Calu3 (cell line): ENCODE results near the gene ATP13A4. TPM values are rescaled to one million over a fixed set of nuclear protein-coding genes. Genes with fewer than 3 reads are reported as not detected.

Experiments
- BruUV-seq: library from RNA; stranded (reverse); fragments of 400-500 nt; replicated peaks from 2 replicates; lab custom pipeline; 2021; lab: Mats Ljungman, UMichigan
- CTCF ChIA-PET: fragments of 300-600 bp; sonication (Branson Sonifier 250); formaldehyde crosslinking; loops from one replicate; lab custom pipeline; 2022; ENCODE audit warnings: antibody characterized with exemption; lab: Charles Lee
- DNase-seq: peaks from one replicate; pipeline ENCODE4 v3.0.0; 2022
- H3K27ac Mint-ChIP-seq: one replicate; pipeline ENCODE4 v1.8.0; 2022; ENCODE audit warnings: mixed read lengths; ENCODE audit not compliant: unreplicated experiment
- H3K27me3 Mint-ChIP-seq: one replicate; pipeline ENCODE4 v1.8.0; 2022; ENCODE audit warnings: mixed read lengths; ENCODE audit not compliant: unreplicated experiment
- H3K36me3 Mint-ChIP-seq: one replicate; pipeline ENCODE4 v1.8.0; 2022; ENCODE audit warnings: mild to moderate bottlenecking, moderate library complexity, mixed read lengths; ENCODE audit not compliant: insufficient read depth, unreplicated experiment
- H3K4me1 Mint-ChIP-seq: one replicate; pipeline ENCODE4 v1.8.0; 2022; ENCODE audit warnings: mild to moderate bottlenecking, low read depth, mixed read lengths; ENCODE audit not compliant: unreplicated experiment
- H3K4me3 Mint-ChIP-seq: one replicate; pipeline ENCODE4 v1.8.0; 2022; ENCODE audit warnings: mild to moderate bottlenecking, low read depth, moderate library complexity, mixed read lengths; ENCODE audit not compliant: unreplicated experiment
- H3K9me3 Mint-ChIP-seq: one replicate; pipeline ENCODE4 v1.8.0; 2022; ENCODE audit warnings: low read depth, mixed read lengths; ENCODE audit not compliant: unreplicated experiment
- CTCF ChIP-seq: fragments of 200-600 bp; IDR thresholded peaks from one replicate; pipeline ENCODE4 v1.8.0; 2022; ENCODE audit warnings: antibody characterized with exemption; ENCODE audit not compliant: unreplicated experiment
- intact Hi-C: fragments of 100-400 bp; cut with micrococcal nuclease; formaldehyde crosslinking; loops from one replicate; pipeline ENCODE4 v1.10.0; 2022; ENCODE audit not compliant: unreplicated experiment
- total RNA-seq: library from RNA; stranded (reverse); gene quantifications from 2 replicates; pipeline ENCODE4 v1.2.3, GENCODE V29; 2022

Gene ATP13A4
- total RNA-seq, 1 experiment from 2014 or later = 24.6 TPM

GRCh38 chr3:193506921-193507320, 47.8 kb downstream of the ATP13A4 start:
- intact Hi-C loops = no loop called here
- no TSS peak for BruUV-seq
- no peak for TF ChIP-seq CTCF
- DNase-seq = no peak
- CTCF ChIA-PET = no interaction called here
- H3K4me3 Mint-ChIP-seq = no peak overlapping the region
- H3K27ac Mint-ChIP-seq = no peak overlapping the region
- no peaks in the 10 kb centered on the region for H3K9me3 Mint-ChIP-seq
- peaks cover 8% of the 10 kb centered on the region for H3K4me1 Mint-ChIP-seq
- H3K36me3 Mint-ChIP-seq = no peaks in the 10 kb centered on the region
- no peaks in the 10 kb centered on the region for H3K27me3 Mint-ChIP-seq

- no peak for DNase-seq
- Mint-ChIP-seq H3K4me1 (no peaks in the 10 kb centered on the region), H3K36me3 (no peaks in the 10 kb centered on the region), H3K27me3 (no peaks in the 10 kb centered on the region), H3K9me3 (no peaks in the 10 kb centered on the region), H3K27ac (no peak overlapping the region), H3K4me3 (no peak overlapping the region)
- no TSS peak for BruUV-seq
- intact Hi-C loops = no loop called here
- CTCF ChIA-PET = no interaction called here
- no peak for TF ChIP-seq CTCF
These were observed 51.8 kb downstream of the ATP13A4 start for GRCh38 chr3:193502871-193503270.

- no peak for TF ChIP-seq CTCF
These were observed 54.8 kb downstream of the ATP13A4 start for GRCh38 chr3:193499801-193500485.

GRCh38 chr3:193499136-193499770, 55.4 kb downstream of the ATP13A4 start:
- Mint-ChIP-seq H3K27ac (no peak overlapping the region), H3K4me3 (no peak overlapping the region), H3K4me1 (no peaks in the 10 kb centered on the region), H3K9me3 (no peaks in the 10 kb centered on the region), H3K27me3 (no peaks in the 10 kb centered on the region), H3K36me3 (no peaks in the 10 kb centered on the region)
- DNase-seq = no peak
- no peak for TF ChIP-seq CTCF
- CTCF ChIA-PET = no interaction called here
- BruUV-seq = no TSS peak
- intact Hi-C loops = no loop called here

More at GRCh38 chr3:193499801-193500485, 54.8 kb downstream of the ATP13A4 start:
- Mint-ChIP-seq H3K27ac (no peak overlapping the region), H3K4me3 (no peak overlapping the region), H3K27me3 (no peaks in the 10 kb centered on the region), H3K4me1 (no peaks in the 10 kb centered on the region), H3K36me3 (no peaks in the 10 kb centered on the region), H3K9me3 (no peaks in the 10 kb centered on the region)
- intact Hi-C loops = no loop called here
- no TSS peak for BruUV-seq
- CTCF ChIA-PET = no interaction called here
- DNase-seq = no peak
